ENCODE results near the gene ATP6V1F. TPM values are rescaled to one million over a fixed set of nuclear protein-coding genes. Genes with fewer than 3 reads are reported as not detected.
"Not testable (repeated sequence)": the region's sequence is repeated elsewhere in the genome, so short reads cannot be mapped to it uniquely, and the experiment has no call there.

Gene ATP6V1F
- total RNA-seq, 4 donors from 2014 or later, result 31.2 to 137 (median 61.3) TPM

DNA sequence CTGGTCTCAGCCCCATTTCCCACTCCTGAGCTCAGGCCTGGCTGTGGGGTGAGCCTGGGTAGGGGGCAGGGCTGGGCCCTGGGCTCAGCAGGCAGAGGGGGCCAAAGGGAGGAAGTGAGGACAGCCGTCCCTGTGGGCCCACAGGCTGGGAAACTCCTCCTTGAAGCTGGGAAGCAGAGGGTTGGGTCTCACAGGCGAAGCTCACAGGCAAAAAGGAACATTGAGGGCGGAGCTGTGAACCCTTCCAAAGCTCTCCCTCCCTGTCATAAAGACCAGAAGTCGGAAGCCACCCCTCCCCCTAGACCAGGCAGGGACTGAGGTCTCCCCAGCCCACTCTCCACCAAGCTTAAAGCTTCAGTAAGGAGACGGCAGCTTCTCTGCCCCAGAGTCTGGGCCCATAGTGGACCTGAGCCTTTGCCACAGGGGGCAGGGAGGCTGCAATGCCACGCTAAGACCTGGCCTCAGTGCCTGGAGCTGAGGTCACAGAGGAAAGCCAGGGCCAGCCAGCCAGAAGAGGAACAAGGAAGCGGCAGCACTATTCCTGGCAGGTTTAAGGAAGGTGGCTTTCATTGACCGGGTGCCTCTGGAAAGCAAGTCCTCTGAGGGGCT lies 48.9 kb downstream of the ATP6V1F start:
- Histone ChIP-seq H3K4me1 (no peaks in the 10 kb centered on the region), H3K27me3 (peaks cover 0 to 2% of the 10 kb centered on the region in 2 donors), H3K4me3 (no peak overlapping the region), H3K36me3 (no peaks in the 10 kb centered on the region), H3K27ac (no peak overlapping the region), H3K9me3 (no peaks in the 10 kb centered on the region)
- intact Hi-C loops (cut with DNase I; ENCODE audit: low total_unique reads), result no loop called here
- no peak for DNase-seq
- TF ChIP-seq, protein P1, sequence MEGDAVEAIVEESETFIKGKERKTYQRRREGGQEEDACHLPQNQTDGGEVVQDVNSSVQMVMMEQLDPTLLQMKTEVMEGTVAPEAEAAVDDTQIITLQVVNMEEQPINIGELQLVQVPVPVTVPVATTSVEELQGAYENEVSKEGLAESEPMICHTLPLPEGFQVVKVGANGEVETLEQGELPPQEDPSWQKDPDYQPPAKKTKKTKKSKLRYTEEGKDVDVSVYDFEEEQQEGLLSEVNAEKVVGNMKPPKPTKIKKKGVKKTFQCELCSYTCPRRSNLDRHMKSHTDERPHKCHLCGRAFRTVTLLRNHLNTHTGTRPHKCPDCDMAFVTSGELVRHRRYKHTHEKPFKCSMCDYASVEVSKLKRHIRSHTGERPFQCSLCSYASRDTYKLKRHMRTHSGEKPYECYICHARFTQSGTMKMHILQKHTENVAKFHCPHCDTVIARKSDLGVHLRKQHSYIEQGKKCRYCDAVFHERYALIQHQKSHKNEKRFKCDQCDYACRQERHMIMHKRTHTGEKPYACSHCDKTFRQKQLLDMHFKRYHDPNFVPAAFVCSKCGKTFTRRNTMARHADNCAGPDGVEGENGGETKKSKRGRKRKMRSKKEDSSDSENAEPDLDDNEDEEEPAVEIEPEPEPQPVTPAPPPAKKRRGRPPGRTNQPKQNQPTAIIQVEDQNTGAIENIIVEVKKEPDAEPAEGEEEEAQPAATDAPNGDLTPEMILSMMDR (IDR thresholded peaks at IDR 0.05), result no peak
- TF ChIP-seq POLR2A (IDR thresholded peaks at IDR 0.05), result no peak

DNA sequence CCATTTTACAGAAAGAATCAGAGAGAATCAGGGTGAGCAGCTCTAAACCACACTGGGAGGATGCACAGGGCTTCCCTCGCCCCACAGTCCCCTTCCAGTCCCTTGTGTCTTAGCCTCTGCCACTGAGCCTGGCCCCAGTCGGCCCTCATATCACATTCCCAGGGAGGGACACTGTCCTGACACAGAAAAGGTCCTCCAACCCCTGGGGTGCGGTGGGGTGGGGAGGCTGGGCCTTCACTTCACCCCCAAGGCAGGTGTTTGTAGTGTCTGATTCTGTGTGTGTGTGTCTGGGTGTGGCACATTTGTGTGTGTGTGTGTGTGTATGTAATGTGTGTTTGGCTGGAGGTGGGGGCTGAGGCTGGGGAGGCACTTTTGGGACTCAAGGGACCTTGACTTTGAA lies 49.6 kb downstream of the ATP6V1F start:
- H3K4me3 ChIP-seq, result no peak overlapping the region

DNA sequence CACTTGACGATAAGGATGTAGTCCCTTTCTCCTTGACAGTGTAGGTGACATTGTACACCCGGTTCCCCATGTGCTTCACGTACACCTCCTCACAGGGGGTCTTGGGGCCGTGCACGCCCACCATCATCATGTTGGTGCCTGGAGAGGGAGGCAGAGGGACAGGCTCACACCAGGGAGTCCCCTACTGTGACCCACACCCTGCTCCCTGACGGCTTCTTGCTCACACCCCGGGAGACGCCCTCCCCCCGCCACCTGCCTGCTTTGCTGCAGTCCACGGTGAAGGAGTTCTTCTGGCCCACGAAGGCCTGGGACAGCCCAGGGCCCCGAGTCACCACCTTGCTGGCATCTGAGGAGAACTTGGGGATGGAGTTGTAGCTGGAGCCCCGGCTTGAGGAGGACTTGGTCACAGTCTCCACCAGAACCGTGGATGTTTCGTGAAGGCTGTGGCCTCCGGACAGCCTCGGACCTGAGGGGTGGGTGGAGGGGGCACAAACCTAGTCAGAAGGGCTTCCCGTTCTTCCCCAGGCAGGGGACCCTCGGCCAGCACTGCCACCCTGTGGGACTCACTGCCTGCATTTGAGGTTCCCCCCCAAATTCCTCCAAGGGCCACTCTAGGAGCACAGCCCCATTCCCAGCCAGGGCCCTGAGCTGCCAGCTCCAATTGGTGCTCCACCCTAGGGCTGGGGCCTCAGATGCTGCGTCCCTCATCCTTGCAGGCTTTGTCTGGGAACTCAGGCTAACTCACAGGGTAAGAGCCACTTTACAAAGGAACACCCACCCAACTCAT lies 50.2 kb downstream of the ATP6V1F start:
- H3K27ac ChIP-seq; H3K27me3 ChIP-seq; DNase-seq; H3K36me3 ChIP-seq; H3K4me3 ChIP-seq; H3K4me1 ChIP-seq; H3K9me3 ChIP-seq; intact Hi-C loops (cut with DNase I; ENCODE audit: low total_unique reads): not testable (repeated sequence)

More for the DNA sequence above, 49.6 kb downstream of the ATP6V1F start:
- no peaks in the 10 kb centered on the region for H3K36me3 ChIP-seq
- no peaks in the 10 kb centered on the region for H3K9me3 ChIP-seq
- intact Hi-C loops (cut with DNase I; ENCODE audit: low total_unique reads), result no loop called here
- H3K27me3 ChIP-seq, result peaks cover 0 to 2% of the 10 kb centered on the region in 2 donors
- H3K27ac ChIP-seq, result no peak overlapping the region
- TF ChIP-seq, protein P1 (IDR thresholded peaks at IDR 0.05), result no peak
- TF ChIP-seq POLR2A (IDR thresholded peaks at IDR 0.05), result no peak
- DNase-seq, result no peak
- no peaks in the 10 kb centered on the region for H3K4me1 ChIP-seq

DNA sequence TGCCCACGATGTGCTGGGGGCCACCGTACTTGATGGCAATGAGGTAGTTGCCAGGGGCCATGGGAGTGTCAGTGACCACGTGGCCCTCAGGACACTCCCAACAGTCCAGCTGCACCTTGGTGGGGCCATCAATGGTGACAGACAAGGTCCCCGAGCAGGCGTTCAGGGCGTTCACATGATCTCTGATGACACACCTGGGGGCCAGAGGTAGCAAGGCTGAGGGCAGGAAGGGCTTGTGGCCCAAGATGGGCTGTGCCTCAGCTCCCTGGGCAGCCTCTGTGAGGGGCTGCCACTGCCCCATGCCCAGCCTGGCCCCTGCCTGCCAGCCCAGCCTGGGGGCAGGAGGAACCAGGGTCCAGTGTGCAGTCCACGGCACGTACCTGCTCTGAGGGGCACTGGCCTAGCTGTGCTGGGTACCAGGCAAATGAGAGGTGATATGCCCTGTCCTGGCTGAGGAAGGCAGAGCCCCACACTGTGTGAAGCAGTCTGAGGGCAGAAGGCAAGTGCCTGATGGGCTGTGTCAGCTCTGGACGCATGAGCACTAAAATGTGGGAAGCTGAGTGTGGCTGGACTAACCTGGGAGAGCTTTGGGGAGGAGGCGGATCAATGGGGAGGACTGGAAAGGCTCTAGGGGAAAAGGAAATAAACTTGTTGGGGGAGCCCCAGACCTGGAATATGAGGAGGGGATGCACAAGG lies 51.4 kb downstream of the ATP6V1F start:
- TF ChIP-seq, protein P1 (IDR thresholded peaks at IDR 0.05), result no peak
- no peak for TF ChIP-seq POLR2A (IDR thresholded peaks at IDR 0.05)
- Histone ChIP-seq H3K36me3 (no peaks in the 10 kb centered on the region), H3K9me3 (no peaks in the 10 kb centered on the region), H3K27ac (no peak overlapping the region), H3K27me3 (peaks cover 0 to 2% of the 10 kb centered on the region in 2 donors), H3K4me3 (no peak overlapping the region), H3K4me1 (no peaks in the 10 kb centered on the region)
- intact Hi-C loops (cut with DNase I; ENCODE audit: low total_unique reads), result no loop called here
- no peak for DNase-seq

DNA sequence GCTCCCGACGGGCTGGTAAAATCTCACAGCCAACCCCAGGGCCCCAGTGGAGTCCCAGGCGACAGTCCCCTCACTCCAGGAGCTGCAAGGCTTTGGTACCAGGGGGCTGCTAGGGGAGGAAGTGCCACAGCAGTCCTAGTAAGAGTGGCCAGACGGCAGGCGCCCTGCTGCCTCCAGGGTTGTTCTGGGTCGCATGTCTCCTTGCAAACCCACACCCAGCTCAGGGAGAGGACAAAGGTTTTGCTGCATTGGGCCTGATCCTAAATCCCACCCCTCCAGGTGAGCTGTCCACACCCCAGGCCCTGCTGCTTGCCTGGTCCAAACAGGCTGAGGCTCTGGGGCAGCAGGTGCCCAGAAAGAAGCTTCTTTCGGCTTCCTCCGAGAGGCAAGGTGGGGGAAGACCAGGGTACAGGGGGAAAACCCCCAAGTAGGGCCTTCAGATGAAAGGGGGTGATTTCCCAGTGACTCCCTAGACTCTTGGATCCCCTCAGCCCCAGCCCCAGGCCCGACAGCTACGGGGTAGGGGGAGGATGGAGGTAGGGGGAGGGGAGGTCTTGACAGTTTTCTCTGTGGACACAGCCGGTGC lies 52.0 kb downstream of the ATP6V1F start:
- peaks cover 0 to 2% of the 10 kb centered on the region in 2 donors for H3K27me3 ChIP-seq
- no peak for TF ChIP-seq POLR2A (IDR thresholded peaks at IDR 0.05)
- TF ChIP-seq, protein P1 (IDR thresholded peaks at IDR 0.05), result no peak
- no peaks in the 10 kb centered on the region for H3K9me3 ChIP-seq
- no peak for DNase-seq
- intact Hi-C loops (cut with DNase I; ENCODE audit: low total_unique reads), result no loop called here
- H3K4me1 ChIP-seq, result no peaks in the 10 kb centered on the region
- no peak overlapping the region for H3K27ac ChIP-seq
- H3K4me3 ChIP-seq, result no peak overlapping the region
- H3K36me3 ChIP-seq, result no peaks in the 10 kb centered on the region
